GM18861 (cell line): ENCODE data around the gene ZNF550.
"Not testable (repeated sequence)": the region's sequence is repeated elsewhere in the genome, so short reads cannot be mapped to it uniquely, and the experiment has no call there.

ENCODE experiments used
- ATAC-seq: cut with Tn5 transposase; IDR thresholded peaks from one replicate; pipeline ENCODE4 v1.9.1; 2021; ENCODE audit not compliant: unreplicated experiment

Gene ZNF550

DNA sequence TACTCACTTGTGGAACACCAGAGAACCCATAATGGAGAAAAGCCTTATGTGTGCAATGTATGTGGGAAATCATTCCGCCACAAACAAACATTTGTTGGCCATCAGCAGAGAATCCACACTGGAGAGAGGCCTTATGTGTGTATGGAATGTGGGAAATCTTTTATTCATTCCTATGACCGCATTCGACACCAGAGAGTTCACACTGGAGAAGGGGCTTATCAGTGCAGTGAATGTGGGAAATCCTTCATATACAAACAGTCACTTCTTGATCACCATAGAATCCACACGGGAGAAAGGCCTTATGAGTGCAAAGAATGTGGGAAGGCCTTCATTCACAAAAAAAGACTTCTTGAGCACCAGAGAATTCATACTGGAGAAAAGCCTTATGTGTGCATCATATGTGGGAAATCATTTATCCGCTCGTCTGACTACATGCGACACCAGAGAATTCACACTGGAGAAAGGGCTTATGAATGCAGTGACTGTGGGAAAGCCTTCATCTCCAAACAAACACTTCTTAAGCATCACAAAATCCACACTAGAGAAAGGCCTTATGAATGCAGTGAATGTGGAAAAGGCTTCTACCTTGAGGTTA, 21.6 kb downstream of the ZNF550 start:
- ATAC-seq: no peak

DNA sequence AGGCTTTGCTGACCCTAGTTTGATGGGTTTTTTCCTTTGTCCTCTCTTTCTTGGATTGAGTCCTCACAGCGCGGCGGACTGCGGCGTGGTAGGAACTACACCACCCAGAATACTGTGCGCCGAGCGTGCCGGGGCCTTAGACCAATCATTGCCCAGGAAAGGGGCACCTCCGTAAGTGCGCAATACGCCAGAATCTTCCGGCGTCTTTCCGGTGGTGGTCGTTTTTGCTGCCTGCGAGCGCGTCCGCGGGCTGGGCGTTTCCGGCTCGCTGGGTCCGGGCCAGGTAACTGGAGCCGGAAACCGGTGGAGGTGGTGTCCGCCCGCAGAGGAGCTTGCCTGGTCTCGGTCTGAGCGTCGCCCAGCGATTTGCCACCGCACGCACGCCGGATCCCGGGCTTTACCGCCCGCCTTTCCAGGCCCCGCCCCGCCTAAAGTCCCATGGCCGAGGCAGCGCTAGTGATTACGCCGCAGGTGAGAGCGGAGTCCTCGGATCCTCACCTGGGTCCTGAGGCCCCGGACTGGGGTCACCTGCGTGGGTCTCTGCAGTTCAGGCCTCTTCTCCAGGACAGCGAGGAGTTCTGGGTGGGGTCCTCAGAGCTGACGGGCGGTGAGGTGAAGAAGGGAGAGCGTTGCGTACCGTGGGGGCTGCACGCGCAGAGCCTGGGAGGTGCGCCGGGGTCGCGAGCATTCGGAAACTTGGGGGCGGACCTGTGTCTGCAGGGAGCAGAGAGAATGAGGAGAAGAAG, 32.4 kb downstream of the ZNF550 start, which contains the start of gene ZNF549:
TSS of gene ZNF549 (plus strand) at position 221 of the 746 bp plus-strand sequence. CDS start at position 439, 218 bp downstream.
- ATAC-seq: peak; percentile 95

DNA sequence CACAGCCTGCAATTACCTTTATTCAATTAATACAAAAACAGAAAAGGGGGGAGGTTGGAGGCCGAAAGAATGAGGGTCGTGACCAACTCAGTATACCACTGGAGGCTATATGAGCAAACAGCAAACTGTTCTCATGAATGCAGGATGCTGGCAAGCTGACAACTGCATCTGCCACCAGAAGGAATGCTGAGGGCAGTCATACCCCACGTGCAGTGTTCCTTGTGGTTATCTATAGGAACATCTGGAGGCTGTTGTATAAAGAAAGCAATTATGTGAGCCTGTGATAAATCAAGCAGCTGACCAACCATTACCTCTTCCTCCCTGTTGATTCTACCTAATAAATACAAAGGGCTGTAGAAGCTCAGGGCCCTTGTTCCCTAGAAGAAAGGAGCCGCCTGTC, 41.6 kb downstream of the ZNF550 start:
- ATAC-seq: not testable (repeated sequence)

DNA sequence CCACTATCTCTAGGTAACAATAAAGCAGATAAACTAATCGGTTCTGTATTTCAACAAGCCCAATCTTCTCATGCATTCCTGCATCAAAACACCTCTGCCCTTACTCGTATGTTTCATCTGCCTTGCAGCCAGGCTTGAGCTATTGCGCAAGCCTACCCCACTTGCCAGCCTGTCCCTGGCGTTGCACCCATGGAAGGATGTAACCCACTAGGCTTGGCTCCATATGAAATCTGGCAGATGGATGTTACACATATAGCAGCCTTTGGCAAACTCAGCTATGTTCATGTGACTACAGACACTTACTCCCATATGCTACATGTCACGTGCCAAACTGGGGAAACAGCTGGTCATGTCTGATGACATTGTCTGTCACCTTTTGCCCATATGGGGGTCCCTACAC, 44.4 kb downstream of the ZNF550 start:
- no peak for ATAC-seq

DNA sequence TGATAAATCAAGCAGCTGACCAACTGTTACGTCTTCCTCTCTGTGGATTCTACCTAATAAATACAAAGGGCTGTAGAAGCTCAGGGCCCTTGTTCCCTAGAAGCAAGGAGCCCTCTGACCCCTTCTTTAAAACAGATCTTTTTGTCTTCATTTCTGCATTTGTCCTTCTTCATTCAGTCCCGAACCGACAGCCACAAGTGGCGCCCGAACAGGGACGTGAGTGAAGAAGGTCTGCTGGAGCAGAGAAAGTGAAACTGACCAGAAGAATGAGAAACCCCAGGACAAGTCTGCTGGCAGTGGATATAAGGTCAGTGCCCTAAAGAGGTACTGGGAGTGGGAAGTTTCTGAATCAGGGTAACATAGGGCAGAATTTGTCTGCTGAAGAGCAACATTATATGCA, 46.8 kb downstream of the ZNF550 start:
- ATAC-seq: no peak

DNA sequence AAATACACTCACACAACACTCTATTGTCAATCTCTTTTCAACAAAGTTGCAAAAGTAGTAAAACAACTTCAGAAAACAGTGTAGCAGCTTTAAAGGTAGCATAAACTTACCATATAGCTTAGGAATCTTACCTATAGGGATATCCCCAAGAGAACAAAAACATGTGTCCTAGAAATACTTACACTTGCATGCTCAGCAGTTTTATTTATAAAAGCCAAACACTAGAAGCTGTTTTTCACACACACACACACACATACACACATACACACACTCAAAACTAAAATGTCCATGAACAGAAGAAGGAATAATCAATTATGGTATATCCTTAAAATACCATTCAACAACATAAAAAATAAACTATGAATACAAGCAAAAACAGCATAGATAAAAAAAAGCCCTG, 48.2 kb downstream of the ZNF550 start:
- no peak for ATAC-seq

DNA sequence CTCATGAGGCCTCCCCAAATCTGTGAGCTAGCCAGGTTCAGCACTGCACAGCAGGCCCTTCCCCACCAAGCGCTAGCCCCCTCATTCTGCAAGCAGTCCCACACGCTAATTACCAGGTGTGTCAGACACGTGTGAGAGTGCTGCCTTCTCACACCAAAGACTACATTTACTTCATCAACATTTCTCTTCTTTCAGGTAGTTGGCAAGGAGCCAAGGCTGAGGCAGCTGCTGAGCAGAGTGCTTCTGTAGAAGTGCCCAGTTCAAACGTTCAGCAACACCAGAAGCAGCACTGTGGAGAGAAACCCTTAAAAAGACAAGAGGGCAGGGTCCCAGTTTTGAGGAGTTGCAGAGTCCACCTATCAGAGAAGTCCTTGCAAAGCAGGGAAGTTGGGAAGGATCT, 53.5 kb downstream of the ZNF550 start:
- ATAC-seq: no peak

GRCh38 chr19:57500400-57500799, 59.3 kb downstream of the ZNF550 start:
- ATAC-seq: not testable (repeated sequence)

DNA sequence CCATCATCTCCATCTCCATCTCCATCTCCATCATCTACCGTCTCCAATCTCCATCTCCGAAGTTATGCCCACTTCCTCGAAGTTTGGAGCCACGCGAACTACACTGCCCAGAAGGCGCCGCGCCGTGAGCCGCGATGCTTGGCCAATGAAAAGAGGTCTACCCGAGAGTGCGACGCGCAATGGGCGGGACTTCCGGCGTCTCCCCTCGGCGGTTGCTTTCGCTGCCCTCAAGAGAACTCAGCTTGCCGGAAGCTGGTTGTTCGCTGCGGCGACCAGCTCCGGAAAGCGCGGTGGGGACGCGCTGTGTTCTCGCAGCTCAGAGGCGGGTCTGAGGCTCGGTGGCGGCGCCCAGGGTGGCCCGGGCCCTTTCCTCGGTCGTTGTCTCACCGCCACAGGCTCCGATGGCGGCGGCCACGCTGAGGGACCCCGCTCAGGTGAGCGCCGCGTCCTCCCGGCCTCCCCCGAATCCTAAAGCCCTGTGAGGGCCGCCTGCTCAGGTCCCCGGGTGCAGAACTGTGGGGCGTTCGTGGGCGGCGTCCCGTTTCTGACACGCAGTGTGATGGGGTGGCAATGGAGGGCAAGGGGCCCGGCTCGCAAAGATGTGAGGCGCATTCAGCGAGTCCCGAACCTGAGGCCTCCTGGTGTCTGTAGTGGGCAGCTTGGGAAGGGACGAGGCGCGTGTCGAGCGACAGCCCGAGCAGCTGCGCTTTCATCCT, 59.8 kb downstream of the ZNF550 start, which contains the start of gene ZNF773:
TSS of gene ZNF773 (plus strand) at position 259 of the 716 bp plus-strand sequence. CDS start at position 402, 143 bp downstream.
- peak; percentile 93 for ATAC-seq

- not testable (repeated sequence) for ATAC-seq
These were observed 60.4 kb downstream of the ZNF550 start for GRCh38 chr19:57499332-57499679.

DNA sequence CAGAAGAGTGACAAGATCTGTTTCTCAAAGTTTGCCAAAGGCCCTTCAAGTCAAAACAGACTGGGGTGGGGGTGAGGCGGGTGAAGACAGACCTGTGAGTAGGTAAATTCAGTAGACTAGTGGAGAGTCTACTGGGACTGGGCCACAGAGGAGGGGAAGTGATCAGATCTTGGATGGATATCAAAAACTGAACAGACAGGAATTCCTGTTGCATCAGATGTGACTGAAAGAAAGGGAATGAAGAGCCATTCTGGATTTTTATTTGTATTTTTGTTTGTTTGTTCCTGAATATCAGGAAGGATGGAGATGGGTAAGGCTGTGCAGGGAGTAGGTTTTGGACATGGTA, 71.4 kb downstream of the ZNF550 start:
- ATAC-seq: not testable (repeated sequence)

GRCh38 chr19:57487477-57488298, 72.0 kb downstream of the ZNF550 start, which contains the start of gene ZNF419:
Gene ZNF419, plus strand, starts transcription at chr19:57487750. Its CDS starts 201 bp downstream, at chr19:57487951.
- peak; percentile 92 for ATAC-seq
